CD4-positive, alpha-beta T cell treated with Interleukin-12 subunit alpha and Interleukin-12 subunit beta, for 1 hour (primary cell): Measurements from ENCODE around the gene RAI2.

Experiments used
- DNase-seq: peaks from one replicate; pipeline ENCODE4 v3.0.0-alpha.2; 2020

The RAI2 gene

GRCh38 chrX:17774053-17774452, 87.0 kb downstream of the RAI2 start:
- no peak for DNase-seq

GRCh38 chrX:17773221-17773876, 87.7 kb downstream of the RAI2 start:
- DNase-seq = no peak

- DNase-seq = peak; percentile 14
Observed at GRCh38 chrX:17769701-17770269, 91.3 kb downstream of the RAI2 start.

GRCh38 chrX:17768997-17769396, 92.1 kb downstream of the RAI2 start:
- no peak for DNase-seq

- DNase-seq = no peak
Observed at GRCh38 chrX:17767734-17768133, 93.4 kb downstream of the RAI2 start.

GRCh38 chrX:17759990-17760389, 101.1 kb downstream of the RAI2 start:
- DNase-seq = no peak

- DNase-seq = no peak
Observed at GRCh38 chrX:17758382-17758781, 102.7 kb downstream of the RAI2 start.

- no peak for DNase-seq
Observed at GRCh38 chrX:17750436-17750835, 110.7 kb downstream of the RAI2 start.
